GM12878 (cell line): ENCODE data around the gene TATDN2. TPM values are rescaled to one million over a fixed set of nuclear protein-coding genes. Genes with fewer than 3 reads are reported as not detected.
A peak's percentile ranks its signal among the peaks of the same experiment; 100 is the strongest.

ENCODE experiments used
- ATAC-seq: fragments of 200-7000 bp; cut with Tn5 transposase; 3 replicates; pipeline ENCODE4 v1.9.1; 2020; ENCODE audit warnings: mild to moderate bottlenecking, moderate library complexity
- BruUV-seq: library from RNA; stranded (reverse); fragments of 400-500 nt; replicated peaks from 2 replicates; lab custom pipeline; 2021; lab: Mats Ljungman, UMichigan
- CTCF ChIA-PET: fragments of 300-600 bp; sonication (Branson Sonifier 250); formaldehyde crosslinking; extraction: SDS; loops from one replicate; lab custom pipeline; 2021; ENCODE audit warnings: inconsistent platforms; lab: Yijun Ruan, JAX
- POLR2A ChIA-PET: fragments of 350-600 bp; formaldehyde crosslinking; extraction: SDS; loops from one replicate; lab custom pipeline; 2021; ENCODE audit warnings: inconsistent platforms; lab: Charles Lee
- RAD21 ChIA-PET: fragments of 300-600 bp; sonication (Branson Sonifier 250); formaldehyde crosslinking; loops from one replicate; lab custom pipeline; 2023; ENCODE audit warnings: antibody characterized with exemption; ENCODE audit not compliant: unreplicated experiment; lab: Charles Lee
- SMC1A ChIA-PET: fragments of 300-600 bp; sonication (Branson Sonifier 250); formaldehyde crosslinking; loops from one replicate; lab custom pipeline; 2023; ENCODE audit not compliant: unreplicated experiment, uncharacterized antibody; lab: Charles Lee
- DNase-seq: peaks from one replicate; pipeline ENCODE4 v3.0.0-alpha.2; 2011; ENCODE audit warnings: low read depth, low spot score
- FAIRE-seq: peaks from 3 replicates; lab custom pipeline; 2011; peaks lifted over from hg19 to GRCh38; lab: Jason Lieb, UNC
- H2AFZ ChIP-seq: 2 replicates; pipeline ENCODE4 v1.6.0; 2011; ENCODE audit warnings: low read depth, low read length, control low read depth; ENCODE audit not compliant: control insufficient read depth
- H3K27ac ChIP-seq: 2 replicates; pipeline ENCODE4 v1.5.1; 2011; ENCODE audit warnings: control low read depth; ENCODE audit not compliant: control insufficient read depth, insufficient read depth
- H3K27me3 ChIP-seq, 2 experiments: replicated peaks in 1 of 2; 2 replicates each; pipeline versions ENCODE4 v1.6.0 to v1.6.1; 2011; ENCODE audit warnings: low read length in 1 of 2; ENCODE audit not compliant: control insufficient read depth in 2 of 2, insufficient read depth in 2 of 2
- H3K36me3 ChIP-seq, 2 experiments: 2 replicates each; pipeline ENCODE4 v1.5.1; 2011; ENCODE audit warnings: low read length in 1 of 2; ENCODE audit not compliant: control insufficient read depth in 2 of 2, insufficient read depth in 2 of 2
- H3K4me1 ChIP-seq: 2 replicates; pipeline ENCODE4 v1.6.1; 2011; ENCODE audit warnings: mild to moderate bottlenecking, low read length, moderate library complexity, mixed read lengths; ENCODE audit not compliant: control insufficient read depth, insufficient read depth
- H3K4me2 ChIP-seq: 2 replicates; pipeline ENCODE4 v1.6.0; 2011; ENCODE audit warnings: control low read depth; ENCODE audit not compliant: control insufficient read depth, insufficient read depth
- H3K4me3 ChIP-seq: fragments of 200-600 bp; sonication (generic); 2 replicates; pipeline ENCODE4 v1.5.1; 2016
- H3K79me2 ChIP-seq: 2 replicates; pipeline ENCODE4 v1.6.0; 2011; ENCODE audit warnings: low read length; ENCODE audit not compliant: control insufficient read depth, insufficient read depth
- H3K9ac ChIP-seq: 2 replicates; pipeline ENCODE4 v1.8.0; 2011; ENCODE audit warnings: low read length, control low read depth, mixed read lengths; ENCODE audit not compliant: control insufficient read depth, insufficient read depth
- H3K9me3 ChIP-seq: replicated peaks from 3 replicates; pipeline ENCODE4 v1.5.1; 2011; ENCODE audit warnings: mild to moderate bottlenecking, low read length; ENCODE audit not compliant: control insufficient read depth, insufficient read depth
- H4K20me1 ChIP-seq: 2 replicates; pipeline ENCODE4 v1.6.0; 2011; ENCODE audit not compliant: control insufficient read depth, insufficient read depth
- ATF3 ChIP-seq: IDR thresholded peaks from 2 replicates; pipeline ENCODE4 v1.6.1; 2011; ENCODE audit warnings: low read depth, mild to moderate bottlenecking, low read length, moderate library complexity, borderline replicate concordance; ENCODE audit errors: extremely low read depth
- CREB1 ChIP-seq: IDR thresholded peaks from 2 replicates; pipeline ENCODE4 v1.6.1; 2012; ENCODE audit warnings: low read depth, mild to moderate bottlenecking, inconsistent platforms
- GABPA ChIP-seq: IDR thresholded peaks from 2 replicates; pipeline ENCODE4 v1.6.1; 2014; ENCODE audit warnings: antibody characterized with exemption, low read depth, mild to moderate bottlenecking, inconsistent platforms
- POLR2AphosphoS5 ChIP-seq: IDR thresholded peaks from 2 replicates; pipeline ENCODE4 v1.6.1; 2011; ENCODE audit warnings: mild to moderate bottlenecking, low read length, inconsistent platforms
- SP1 ChIP-seq: IDR thresholded peaks from one replicate; pipeline ENCODE4 v1.6.1; 2011; ENCODE audit warnings: low read depth, low read length
- TAF1 ChIP-seq: IDR thresholded peaks from 2 replicates; pipeline ENCODE4 v1.6.1; 2011; ENCODE audit warnings: mild to moderate bottlenecking, low read depth, low read length, borderline replicate concordance
- WRNIP1 ChIP-seq: IDR thresholded peaks from 2 replicates; pipeline ENCODE4 v1.6.1; 2011; ENCODE audit warnings: low read depth, low read length, improper control_type of control experiment, borderline replicate concordance
- ZNF622 ChIP-seq: fragments of 450-650 bp; IDR thresholded peaks from 2 replicates; pipeline ENCODE4 v1.6.1; 2017; ENCODE audit warnings: mild to moderate bottlenecking, inconsistent platforms
- WGBS: methylation state at CpG from one replicate; pipeline ENCODE4 v1.1.6; 2016; ENCODE audit warnings: low lambda C conversion rate; ENCODE audit not compliant: insufficient replicate concordance, insufficient coverage; ENCODE audit errors: missing lambda C conversion rate; 5-methylcytosine and 5-hydroxymethylcytosine counted together
- in situ Hi-C: fragments of 300-500 bp; cut with MboI; formaldehyde crosslinking; loops from 9 replicates; pipeline ENCODE4 v1.14.3; 2018; ENCODE audit warnings: mixed read lengths
- intact Hi-C: fragments of 100-400 bp; cut with micrococcal nuclease; formaldehyde crosslinking; loops from one replicate; pipeline ENCODE4 v1.14.2; 2022; ENCODE audit not compliant: unreplicated experiment
- polyA plus RNA-seq, 11 experiments: library from polyadenylated mRNA; depleted of rRNA in 4 of 11; unstranded in 6 of 11; stranded (reverse) in 5 of 11; fragments of >200 nt; fragmentation: Nextera tagmentation in 4 of 11; fragmentation: Illumina TruSeq in 1 of 11; extraction: Ambion mirVana in 4 of 11; extraction: Trizol in 1 of 11; gene quantifications; 1 replicate in 1 of 11; 2 replicates in 10 of 11; pipeline versions ENCODE4 v1.2.1 to v1.2.3, GENCODE V29; 2011 to 2016; ENCODE audit warnings: inconsistent platforms in 2 of 11, missing spikeins in 2 of 11, low read depth in 1 of 11
- total RNA-seq, 4 experiments: library from RNA; depleted of rRNA in 3 of 4; stranded (reverse); fragments of >200 nt in 3 of 4; fragmentation: Illumina TruSeq in 1 of 4; extraction: Trizol in 1 of 4; gene quantifications; 2 replicates each; pipeline versions ENCODE4 v1.2.1 to v1.2.3, GENCODE V29; 2013 to 2021

The TATDN2 gene
- total and polyA plus RNA-seq, 10 of the 15 experiments (the other 5 are each of a cell fraction or from before 2014, with no cell fraction given), result 4.2 to 36.5 (median 15.8) TPM

DNA sequence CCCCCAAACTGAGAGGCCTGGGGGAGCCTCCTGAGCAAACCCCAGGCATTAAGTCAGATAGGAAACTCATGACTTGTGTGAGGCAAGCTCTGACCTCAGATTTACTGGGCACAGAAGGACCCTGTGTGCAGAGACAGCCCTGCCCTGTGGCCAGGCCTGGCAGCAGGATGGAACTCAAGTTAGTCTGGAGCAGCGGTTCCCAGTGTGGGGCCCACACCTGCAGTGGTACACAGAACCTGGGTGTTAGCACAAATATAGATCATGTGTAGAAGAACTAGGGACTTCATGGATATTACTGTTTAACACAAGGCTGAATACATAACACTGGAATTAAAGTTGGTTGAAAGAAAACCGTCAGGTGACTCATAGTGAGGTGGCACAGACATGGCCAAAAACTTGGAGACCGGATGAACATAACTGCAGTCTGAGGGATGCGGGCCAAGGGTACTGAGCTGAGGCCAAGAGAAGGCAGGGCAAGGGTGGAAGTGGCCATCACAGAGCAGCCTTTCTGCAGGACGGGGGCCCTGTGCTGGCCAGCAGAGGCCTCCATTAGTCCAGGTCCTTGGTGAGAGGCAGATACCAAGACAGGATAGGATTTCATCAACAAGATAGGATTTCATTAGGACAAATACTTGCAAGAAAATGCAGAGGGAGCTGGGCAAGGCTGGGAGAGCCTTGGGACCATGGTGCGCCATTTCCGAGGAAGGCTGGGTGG lies 42.7 kb upstream of the TATDN2 start:
- Histone ChIP-seq H3K36me3 (no peaks in the 10 kb centered on the region; a peak in 1 of 4 replicates), H3K9me3 (no peaks in the 10 kb centered on the region), H3K27me3 (no peaks in the 10 kb centered on the region), H4K20me1 (no peaks in the 10 kb centered on the region), H2AFZ (no peak overlapping the region), H3K4me3 (no peak overlapping the region), H3K79me2 (no peaks in the 10 kb centered on the region), H3K4me1 (no peaks in the 10 kb centered on the region), H3K9ac (no peak overlapping the region), H3K27ac (no peak overlapping the region), H3K4me2 (no peak overlapping the region)
- peak; percentile 15; the same call in 1 of the 2 replicates for TF ChIP-seq CREB1
- no peak for TF ChIP-seq SP1
- no peak for TF ChIP-seq GABPA
- no peak for TF ChIP-seq ZNF622
- TF ChIP-seq TAF1, result no peak
- FAIRE-seq (no peak), DNase-seq (no peak), ATAC-seq (no peak; the same call in 2 of the 3 replicates)
- ChIA-PET RAD21 (no interaction called here), SMC1A (interaction anchor here (0.9 to 3.0 kb wide), 3 partner anchors 11 to 40 kb away, joined by 3 to 20 read pairs (median 3); no protein-coding TSS in a partner anchor), CTCF (interaction anchor here (0.5 kb wide), 1 partner anchor 65 kb away, joined by 3 read pairs; no protein-coding TSS in a partner anchor), POLR2A (interaction anchor here (2.1 kb wide), 1 partner anchor 13 kb away, joined by 7 read pairs; no protein-coding TSS in a partner anchor)
- WGBS, result 100% methylated on average over 7 of the region's 7 CpGs
- intact Hi-C loops (no loop called here), in situ Hi-C loops (no loop called here)
- BruUV-seq, result no TSS peak

- Histone ChIP-seq H3K27ac (no peak overlapping the region), H3K9ac (no peak overlapping the region), H3K79me2 (no peaks in the 10 kb centered on the region), H4K20me1 (no peaks in the 10 kb centered on the region), H3K36me3 (no peaks in the 10 kb centered on the region; a peak in 1 of 4 replicates), H2AFZ (no peak overlapping the region), H3K27me3 (no peaks in the 10 kb centered on the region), H3K4me1 (no peaks in the 10 kb centered on the region), H3K4me2 (no peak overlapping the region), H3K9me3 (no peaks in the 10 kb centered on the region), H3K4me3 (no peak overlapping the region)
- 89% methylated on average over 5 of the region's 5 CpGs for WGBS
- ATAC-seq, result no peak
- DNase-seq, result no peak
- CTCF ChIA-PET, result no interaction called here
- BruUV-seq, result no TSS peak
- intact Hi-C loops (no loop called here), in situ Hi-C loops (no loop called here)
- TF ChIP-seq POLR2AphosphoS5, result no peak
- TF ChIP-seq ATF3, result no peak
- no peak for TF ChIP-seq WRNIP1
- SMC1A ChIA-PET, result interaction anchor here (0.9 kb wide), 1 partner anchor 12 kb away, joined by 3 read pairs; no protein-coding TSS in a partner anchor
- POLR2A ChIA-PET, result no interaction called here
- no peak for FAIRE-seq
- RAD21 ChIA-PET, result no interaction called here
Measured at GRCh38 chr3:10206166-10206511, 42.1 kb upstream of the TATDN2 start.
